Inflammatory macrophage treated with lipopolysaccharide for 4 hours (primary cell): ENCODE measurements around the gene ARHGEF18.

Experiments used
- DNase-seq: peaks from one replicate; pipeline ENCODE4 v3.0.0-alpha.2; 2020

ARHGEF18 gene

DNA sequence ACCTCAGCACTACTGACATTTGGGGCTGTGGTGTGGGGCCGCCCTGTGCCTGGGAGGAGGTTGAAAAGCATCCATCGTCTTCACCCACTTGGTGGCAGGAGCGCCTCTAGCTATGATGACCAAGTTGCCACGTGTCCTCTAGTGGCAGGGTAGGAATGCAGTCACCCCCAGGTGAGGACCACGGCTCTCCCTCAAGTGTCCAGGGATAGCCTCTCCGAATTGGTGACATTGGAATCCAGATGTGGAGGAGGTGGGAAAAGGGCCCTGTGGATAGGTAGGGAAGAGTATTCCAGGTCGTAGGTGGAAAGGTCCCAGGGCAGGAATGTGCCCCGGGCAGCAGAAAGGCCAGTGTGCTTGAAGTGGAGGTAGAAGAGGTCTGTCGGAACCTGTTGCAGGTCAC, 37.6 kb downstream of the ARHGEF18 start:
- DNase-seq: no peak

DNA sequence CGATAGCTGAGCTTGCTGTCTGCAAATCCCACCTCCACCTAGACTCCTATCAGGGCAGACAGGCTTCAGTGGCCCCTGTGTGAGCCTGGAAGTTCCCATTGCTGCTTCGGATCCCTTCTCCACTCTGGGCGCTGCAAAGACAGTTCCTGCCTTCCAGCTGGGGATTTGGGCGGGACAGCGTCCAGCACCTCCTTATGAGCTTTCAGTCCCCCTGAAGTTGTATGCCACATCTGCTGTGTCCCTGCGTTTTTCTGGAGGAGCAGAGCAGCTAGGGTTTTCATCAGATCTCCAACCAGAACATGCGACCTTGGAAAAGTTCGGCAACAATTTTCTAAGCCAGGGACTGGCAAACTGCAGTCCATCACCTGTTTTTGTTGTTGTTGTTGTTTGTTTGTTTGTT, 38.0 kb downstream of the ARHGEF18 start:
- no peak for DNase-seq

DNA sequence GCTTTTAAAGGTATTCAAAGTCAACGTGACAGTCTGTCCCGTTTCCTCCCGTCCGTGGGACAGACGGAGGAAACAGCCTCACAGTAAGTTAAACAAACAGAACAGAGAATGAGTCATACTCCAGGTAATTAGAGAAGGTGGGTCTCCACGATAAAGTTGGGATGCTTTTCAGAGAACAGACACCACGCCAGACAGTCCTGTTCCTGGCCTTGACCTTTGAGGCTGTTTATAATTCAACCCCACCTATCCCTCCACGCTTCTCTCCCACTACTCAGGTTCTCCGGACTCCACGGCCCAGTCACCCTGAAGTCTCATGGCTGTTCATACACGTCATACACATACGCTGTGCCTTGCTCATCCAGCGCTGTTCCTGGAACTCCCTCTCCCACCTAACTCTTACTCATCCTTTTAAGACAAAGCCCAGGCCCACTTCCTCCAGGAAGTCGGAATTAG, 42.5 kb downstream of the ARHGEF18 start:
- DNase-seq: no peak

DNA sequence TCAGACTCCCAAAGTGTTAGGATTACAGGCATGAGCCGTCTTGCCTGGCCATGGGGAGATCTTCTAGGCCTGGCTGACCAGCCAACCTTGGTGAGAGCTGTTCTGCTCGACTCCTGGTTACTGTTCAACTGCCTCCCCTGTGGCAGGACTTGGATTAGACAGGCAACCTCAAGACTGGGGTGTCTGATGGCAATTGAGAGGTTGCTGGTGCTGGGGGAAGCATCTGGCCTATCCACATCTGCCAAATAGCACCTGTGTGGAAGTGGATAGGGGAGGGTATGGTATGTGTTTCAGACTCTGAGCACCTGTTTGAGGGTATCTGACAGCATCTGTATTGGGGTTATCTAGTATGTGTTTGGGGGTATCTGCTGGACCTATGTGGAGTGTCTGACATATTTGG, 44.7 kb downstream of the ARHGEF18 start:
- DNase-seq: no peak

DNA sequence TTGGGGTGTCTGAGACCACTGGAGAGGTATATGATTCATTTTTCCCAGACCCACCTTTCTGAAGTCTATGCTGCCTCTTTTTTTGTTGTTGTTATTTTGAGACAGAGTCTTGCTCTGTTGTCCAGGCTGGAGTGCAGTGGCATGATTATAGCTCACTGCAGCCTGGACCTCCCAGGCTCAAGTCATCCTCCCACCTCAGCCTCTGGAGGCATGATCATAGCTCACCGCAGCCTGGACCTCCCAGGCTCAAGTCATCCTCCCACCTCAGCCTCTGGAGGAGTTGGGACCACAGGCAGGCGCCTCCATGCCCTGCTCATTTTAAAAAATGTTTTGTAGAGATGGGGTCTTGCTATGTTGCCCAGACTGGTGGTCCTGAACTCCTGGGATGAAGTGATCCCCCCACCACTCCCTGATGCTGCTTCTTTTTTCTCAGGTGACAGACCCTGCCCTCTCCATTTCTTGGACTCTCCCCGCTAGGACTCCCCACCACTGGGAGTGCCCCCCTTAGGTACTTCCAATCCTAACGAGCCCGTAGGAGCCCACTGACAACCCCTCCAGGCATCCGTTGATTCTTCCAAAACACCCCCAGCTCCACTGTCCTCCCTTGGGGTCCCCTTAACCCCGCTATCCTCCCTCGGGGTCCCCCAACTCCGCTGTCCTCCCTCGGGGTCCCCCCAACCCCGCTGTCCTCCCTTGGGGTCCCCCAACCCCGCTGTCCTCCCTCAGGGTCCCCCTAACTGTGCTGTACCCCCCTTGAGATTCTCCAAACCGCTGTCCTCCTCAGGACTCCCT, 45.4 kb downstream of the ARHGEF18 start:
- DNase-seq: peak; percentile 64

DNA sequence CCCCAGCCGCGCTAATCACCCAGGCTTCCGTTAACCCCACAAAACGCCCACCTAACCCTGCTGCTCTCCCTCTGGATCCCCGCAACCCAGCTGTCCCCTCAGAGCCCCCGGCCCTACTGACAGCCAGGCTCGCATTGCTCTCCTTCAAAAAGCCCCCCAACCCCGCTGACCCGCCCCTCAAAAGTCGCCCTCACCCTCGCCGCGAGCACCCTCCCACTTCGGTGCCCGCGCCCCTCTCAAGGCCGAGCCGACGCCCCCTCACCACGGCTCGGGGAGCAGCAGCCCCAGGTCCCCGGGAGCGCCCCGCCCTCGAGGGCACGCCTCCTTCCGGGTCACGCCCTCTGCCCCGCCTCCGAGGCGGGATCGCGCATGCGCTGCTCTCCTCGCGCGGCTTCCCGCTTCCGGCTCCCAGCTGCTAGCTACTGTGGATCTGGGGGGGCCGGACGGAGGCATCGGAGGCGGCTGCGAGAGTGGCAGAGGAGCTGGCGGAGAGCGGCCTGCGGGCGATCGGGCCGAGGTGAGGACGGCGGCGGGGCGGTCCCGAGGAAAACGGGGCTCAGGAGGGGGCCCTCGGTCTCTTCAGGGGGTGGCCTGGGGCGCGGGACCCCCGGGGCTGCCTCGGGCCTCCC, 46.1 kb downstream of the ARHGEF18 start:
- peak; percentile 88 for DNase-seq

DNA sequence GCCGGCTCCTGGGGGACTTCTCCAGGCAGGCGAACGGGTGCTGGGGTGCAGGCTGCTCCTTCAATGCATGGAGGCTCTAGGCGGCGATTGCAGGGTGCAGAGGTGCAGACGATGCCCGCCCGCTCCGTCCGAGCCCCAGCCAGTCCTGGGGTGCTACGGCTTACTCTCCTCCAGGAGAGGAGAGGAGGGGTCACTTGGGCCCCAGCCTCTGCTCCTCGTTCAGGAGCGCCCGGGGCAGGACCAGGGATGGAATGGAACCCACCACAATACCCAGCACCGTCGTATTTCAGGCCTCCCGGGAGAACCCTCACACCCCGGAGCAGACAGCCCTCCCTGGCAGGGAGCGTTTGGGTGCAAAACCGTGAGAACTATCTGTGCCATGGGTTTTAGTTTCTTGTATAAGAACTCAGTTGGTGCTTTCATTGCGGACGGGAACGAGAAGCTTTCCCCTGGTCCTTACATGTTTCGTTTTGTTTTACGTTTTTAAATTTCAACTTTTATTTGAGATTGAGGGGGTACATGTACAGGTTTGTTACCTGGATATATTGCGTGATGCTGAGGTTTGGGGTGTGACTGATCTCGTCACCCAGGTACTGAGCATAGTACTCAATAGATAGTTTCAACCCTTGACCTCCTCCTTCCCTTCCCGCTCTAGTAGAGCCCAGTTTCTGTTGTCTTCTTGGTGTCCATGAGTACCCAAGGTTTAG, 46.8 kb downstream of the ARHGEF18 start:
- DNase-seq: peak; percentile 15

DNA sequence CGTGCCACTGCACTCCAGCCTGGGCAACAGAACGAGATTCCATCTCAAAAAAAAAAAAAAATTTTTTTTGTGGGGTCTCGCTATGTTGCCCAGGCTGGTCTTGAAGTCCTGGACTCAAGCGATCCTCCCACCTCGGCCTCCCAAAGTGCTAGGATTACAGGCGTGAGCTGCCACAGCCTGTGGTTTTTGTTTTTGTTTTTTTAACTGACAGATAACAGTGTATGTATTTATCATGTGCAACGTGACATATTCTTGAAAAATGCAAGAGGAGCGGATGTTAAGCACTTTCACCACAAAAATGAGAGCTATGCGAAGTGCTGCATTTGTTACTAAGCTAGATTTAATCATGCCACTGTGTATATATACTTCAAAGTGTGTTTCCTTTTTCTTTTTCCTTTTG, 49.0 kb downstream of the ARHGEF18 start:
- no peak for DNase-seq
